HepG2 (cell line): ENCODE results near the gene SLC35G2. TPM values are rescaled to one million over a fixed set of nuclear protein-coding genes. Genes with fewer than 3 reads are reported as not detected.

Source experiments
- ATAC-seq: fragments of 200-7000 bp; cut with Tn5 transposase; 3 replicates; pipeline ENCODE4 v1.9.1; 2020; ENCODE audit warnings: mild to moderate bottlenecking, moderate library complexity
- Bru-seq: library from RNA; stranded (reverse); fragments of 400-500 nt; gene quantifications from one replicate; lab custom pipeline; 2021; lab: Mats Ljungman, UMichigan
- BruChase-seq, 2 experiments: library from RNA; stranded (reverse); fragments of 400-500 nt; gene quantifications; one replicate each; lab custom pipeline; 2021; lab: Mats Ljungman, UMichigan
- BruUV-seq: library from RNA; stranded (reverse); fragments of 400-500 nt; replicated peaks from 2 replicates; lab custom pipeline; 2021; lab: Mats Ljungman, UMichigan
- CTCF ChIA-PET: fragments of 300-600 bp; formaldehyde crosslinking; extraction: SDS; loops from one replicate; lab custom pipeline; 2021; ENCODE audit warnings: low total read pairs, inconsistent platforms, low intra/inter-chr PET ratio; lab: Yijun Ruan, JAX
- POLR2A ChIA-PET: fragments of 350-600 bp; sonication (Branson Sonifier 250); formaldehyde crosslinking; loops from one replicate; lab custom pipeline; 2020; ENCODE audit warnings: antibody characterized with exemption, inconsistent platforms; lab: Yijun Ruan, JAX
- DNase-seq: peaks from one replicate; pipeline ENCODE4 v3.0.0-alpha.2; 2015; ENCODE audit warnings: low spot score
- FAIRE-seq: peaks from 3 replicates; lab custom pipeline; 2011; peaks lifted over from hg19 to GRCh38; lab: Jason Lieb, UNC
- H2AFZ ChIP-seq: one replicate; pipeline ENCODE4 v1.6.1; 2011; ENCODE audit warnings: low read length, inconsistent platforms
- H3K27ac ChIP-seq: fragments of 300-600 bp; 3 replicates; pipeline ENCODE4 v1.8.0; 2011; ENCODE audit warnings: mixed run types, mild to moderate bottlenecking, mixed read lengths, low read length, inconsistent platforms; ENCODE audit not compliant: insufficient read depth; ENCODE audit errors: extremely low read length
- H3K27me3 ChIP-seq, 2 experiments: fragments of 200-600 bp in 1 of 2; 2 replicates in 1 of 2; 3 replicates in 1 of 2; pipeline versions ENCODE4 v1.6.0 to v1.8.0; 2011; ENCODE audit warnings: low read length in 2 of 2, mild to moderate bottlenecking in 2 of 2, moderate library complexity in 2 of 2, inconsistent platforms in 1 of 2; ENCODE audit not compliant: insufficient read depth in 2 of 2, control insufficient read depth in 1 of 2
- H3K36me3 ChIP-seq, 2 experiments: fragments of 200-600 bp in 1 of 2; replicated peaks in 1 of 2; 2 replicates in 1 of 2; 3 replicates in 1 of 2; pipeline versions ENCODE4 v1.5.1 to v1.8.0; 2011; ENCODE audit warnings: low read length in 2 of 2, inconsistent platforms in 1 of 2; ENCODE audit not compliant: insufficient read depth in 2 of 2, control insufficient read depth in 1 of 2
- H3K4me1 ChIP-seq: 2 replicates; pipeline ENCODE4 v1.5.1; 2012; ENCODE audit warnings: low read length, inconsistent platforms; ENCODE audit not compliant: insufficient read depth
- H3K4me2 ChIP-seq: 2 replicates; pipeline ENCODE4 v1.6.0; 2011; ENCODE audit warnings: low read depth, low read length, inconsistent platforms
- H3K4me3 ChIP-seq, 3 experiments: fragments of 200-600 bp in 1 of 3; sonication (generic), shearing (Covaris generic) in 1 of 3; replicated peaks in 1 of 3; 2 replicates each; pipeline ENCODE4 v1.5.1; 2011 to 2016; ENCODE audit warnings: low read length in 3 of 3, inconsistent platforms in 2 of 3, low read depth in 2 of 3, mild to moderate bottlenecking in 2 of 3, control low read depth in 1 of 3, mixed read lengths in 1 of 3; ENCODE audit not compliant: insufficient read depth in 1 of 3
- H3K79me2 ChIP-seq: one replicate; pipeline ENCODE4 v1.6.1; 2011; ENCODE audit warnings: low read length, inconsistent platforms; ENCODE audit not compliant: insufficient read depth
- H3K9ac ChIP-seq: 2 replicates; pipeline ENCODE4 v1.6.0; 2011; ENCODE audit warnings: mild to moderate bottlenecking, low read depth, low read length, inconsistent platforms; ENCODE audit not compliant: insufficient read depth
- H3K9me3 ChIP-seq: 2 replicates; pipeline ENCODE4 v1.5.1; 2012; ENCODE audit warnings: mild to moderate bottlenecking, low read length
- H4K20me1 ChIP-seq: 2 replicates; pipeline ENCODE4 v1.6.0; 2011; ENCODE audit warnings: inconsistent platforms, mild to moderate bottlenecking, low read length, moderate library complexity; ENCODE audit not compliant: insufficient read depth
- ATF3 ChIP-seq: sonication (generic); formaldehyde crosslinking; IDR thresholded peaks from 2 replicates; pipeline ENCODE4 v1.4.0; 2020; ENCODE audit warnings: missing genetic modification reagents
- GPN1 ChIP-seq: sonication (generic); formaldehyde crosslinking; IDR thresholded peaks from 2 replicates; pipeline ENCODE4 v1.5.1; 2020; ENCODE audit warnings: missing genetic modification reagents, borderline replicate concordance
- MXD3 ChIP-seq: IDR thresholded peaks from 2 replicates; pipeline ENCODE4 v1.6.1; 2016; ENCODE audit warnings: mild to moderate bottlenecking, missing biosample characterization, missing genetic modification reagents
- RXRB ChIP-seq: IDR thresholded peaks from 2 replicates; pipeline ENCODE4 v1.6.1; 2016; ENCODE audit warnings: borderline replicate concordance, missing genetic modification reagents, missing compliant biosample characterization
- ZHX2 ChIP-seq, 2 experiments: sonication (generic) in 1 of 2; formaldehyde crosslinking in 1 of 2; IDR thresholded peaks; 2 replicates each; pipeline versions ENCODE4 v1.6.1 to v1.9.0; 2014 to 2022; ENCODE audit warnings: antibody characterized with exemption in 1 of 2, borderline replicate concordance in 1 of 2, inconsistent platforms in 1 of 2, low read depth in 1 of 2, missing genetic modification reagents in 1 of 2
- ZNF496 ChIP-seq: sonication (generic); formaldehyde crosslinking; IDR thresholded peaks from 2 replicates; pipeline ENCODE4 v1.8.1; 2023; ENCODE audit warnings: mild to moderate bottlenecking, moderate library complexity, missing genetic modification reagents; ENCODE audit not compliant: insufficient replicate concordance
- ZNF615 ChIP-seq: sonication (generic); formaldehyde crosslinking; IDR thresholded peaks from 2 replicates; pipeline ENCODE4 v1.5.0; 2020; ENCODE audit warnings: mild to moderate bottlenecking, missing genetic modification reagents, borderline replicate concordance
- ZNF737 ChIP-seq: sonication (generic); formaldehyde crosslinking; IDR thresholded peaks from 2 replicates; pipeline ENCODE4 v1.5.0; 2020; ENCODE audit warnings: missing genetic modification reagents, mild to moderate bottlenecking, borderline replicate concordance
- ZNF761 ChIP-seq: sonication (generic); formaldehyde crosslinking; conservative IDR thresholded peaks from 2 replicates; pipeline ENCODE4 v1.4.0; 2020; ENCODE audit warnings: mild to moderate bottlenecking, missing genetic modification reagents
- WGBS: methylation state at CpG from one replicate; pipeline ENCODE4 v1.1.6; 2017; ENCODE audit warnings: low lambda C conversion rate; 5-methylcytosine and 5-hydroxymethylcytosine counted together
- in situ Hi-C: cut with HindIII; loops from 2 replicates; pipeline ENCODE4 v1.10.0; 2017; ENCODE audit warnings: low pct_unique_long_range_greater_than_20kb; ENCODE audit not compliant: extremely low pct_ligation_motif_present
- intact Hi-C: fragments of 100-400 bp; cut with micrococcal nuclease; formaldehyde crosslinking; loops from one replicate; pipeline ENCODE4 v1.10.0; 2022; ENCODE audit not compliant: unreplicated experiment
- long read RNA-seq, 2 experiments: library from RNA in 1 of 2; library from polyadenylated mRNA in 1 of 2; stranded (forward) in 1 of 2; unstranded in 1 of 2; transcript quantifications; one replicate each; pipeline ENCODE4 v2.0.0, GENCODE V29; 2019 to 2022
- polyA minus RNA-seq, 3 experiments: library from RNA; depleted of rRNA, polyadenylated mRNA; stranded (reverse); fragments of >200 nt; gene quantifications; 2 replicates each; pipeline ENCODE4 v1.2.3, GENCODE V29; 2011; ENCODE audit warnings: low replicate concordance in 1 of 3
- polyA plus RNA-seq, 8 experiments: library from polyadenylated mRNA; depleted of rRNA in 3 of 8; stranded (reverse) in 7 of 8; unstranded in 1 of 8; fragments of >200 nt; fragmentation: Illumina TruSeq in 4 of 8; extraction: Trizol in 4 of 8; gene quantifications; 2 replicates each; pipeline versions ENCODE4 v1.2.1 to v1.2.3, GENCODE V29; 2011 to 2016; ENCODE audit warnings: low read depth in 4 of 8, missing spikeins in 1 of 8, mixed read lengths in 1 of 8; ENCODE audit not compliant: insufficient read depth in 1 of 8
- total RNA-seq, 5 experiments: library from RNA; depleted of rRNA; stranded (reverse); fragments of >200 nt; fragmentation: Illumina TruSeq; extraction: Trizol; gene quantifications; 2 replicates each; pipeline ENCODE4 v1.2.3, GENCODE V29; 2016; ENCODE audit warnings: low read depth in 1 of 5

The SLC35G2 gene
- total RNA-seq (2016; rRNA removed; fragmentation: Illumina TruSeq; extraction: Trizol) (4.2 and 7.6 TPM in 2 replicates), polyA plus RNA-seq (2011; rRNA removed) (10.3 and 10.7 TPM in 2 replicates), polyA minus RNA-seq (2011; rRNA and poly(A)+ RNA removed; ENCODE audit: low replicate concordance) (5.3 and 12.2 TPM in 2 replicates), Bru-seq, nascent RNA (percentile 67 among the genes with signal in this experiment), BruChase-seq, experiment 1, labeled RNA remaining after a 6-hour chase (percentile 63 among the genes with signal in this experiment), BruChase-seq, experiment 2, labeled RNA remaining after a 2-hour chase (percentile 63 among the genes with signal in this experiment)
- 2.3 and 2.7 TPM in 2 replicates for total RNA-seq (2016; cell fraction: cytosol; rRNA removed; fragmentation: Illumina TruSeq; extraction: Trizol; ENCODE audit: low read depth)
- total RNA-seq (2016; cell fraction: insoluble cytoplasmic fraction; rRNA removed; fragmentation: Illumina TruSeq; extraction: Trizol) = 4.5 and 6.6 TPM in 2 replicates
- 5.0 and 5.3 TPM in 2 replicates for total RNA-seq (2016; cell fraction: membrane; rRNA removed; fragmentation: Illumina TruSeq; extraction: Trizol)
- 7.8 and 11.3 TPM in 2 replicates for total RNA-seq (2016; cell fraction: nucleus; rRNA removed; fragmentation: Illumina TruSeq; extraction: Trizol)
- 4.8 and 10.3 TPM in 2 replicates for polyA plus RNA-seq (2011; cell fraction: cytosol; rRNA removed)
- 8.3 and 11.0 TPM in 2 replicates for polyA plus RNA-seq (2011; cell fraction: nucleus; rRNA removed)
- 10.6 and 13.1 TPM in 2 replicates for polyA plus RNA-seq (2012)
- polyA plus RNA-seq (2016; cell fraction: cytosol; fragmentation: Illumina TruSeq; extraction: Trizol; ENCODE audit: low read depth) = 1.1 TPM in 2 replicates
- polyA plus RNA-seq (2016; cell fraction: insoluble cytoplasmic fraction; fragmentation: Illumina TruSeq; extraction: Trizol; ENCODE audit: low read depth) = 3.3 and 3.4 TPM in 2 replicates
- polyA plus RNA-seq (2016; cell fraction: membrane; fragmentation: Illumina TruSeq; extraction: Trizol; ENCODE audit: low read depth) = 1.4 and 1.9 TPM in 2 replicates
- 14.6 and 16.3 TPM in 2 replicates for polyA plus RNA-seq (2016; cell fraction: nucleus; fragmentation: Illumina TruSeq; extraction: Trizol; ENCODE audit: insufficient read depth, low read depth)
- 3.6 and 5.6 TPM in 2 replicates for polyA minus RNA-seq (2011; cell fraction: cytosol; rRNA and poly(A)+ RNA removed)
- polyA minus RNA-seq (2011; cell fraction: nucleus; rRNA and poly(A)+ RNA removed) = 8.5 and 9.3 TPM in 2 replicates
- long read RNA-seq, experiment 1, partial matches to known transcripts = 0 of 7 reads
- long read RNA-seq, experiment 1, other reads (novel, unspliced or antisense) = 2 of 7 reads
- long read RNA-seq, experiment 2, transcript SLC35G2-202 (2 exons, 2,060 nt) = major isoform, 15 of 30 reads
- long read RNA-seq, experiment 2, partial matches to known transcripts = 9 of 30 reads
- long read RNA-seq, experiment 2, other reads (novel, unspliced or antisense) = 5 of 30 reads

- Histone ChIP-seq H4K20me1 (peaks cover 5% of the 10 kb centered on the region), H3K4me2 (peak within 1 kb of the TSS; percentile 100), H3K9ac (peak within 1 kb of the TSS; percentile 80), H3K4me1 (peaks cover 31% of the 10 kb centered on the region), H3K79me2 (peaks cover 36% of the 10 kb centered on the region), H3K27me3 (no peaks in the 10 kb centered on the region), H2AFZ (peak within 1 kb of the TSS; percentile 88), H3K4me3 (peak within 1 kb of the TSS; percentile 72 to 81 (median 77)), H3K36me3 (no peaks in the 10 kb centered on the region), H3K27ac (peak within 1 kb of the TSS; percentile 71), H3K9me3 (no peaks in the 10 kb centered on the region)
- 3% methylated on average over 10 of the region's 60 CpGs for WGBS
- ATAC-seq (peak; percentile 83), DNase-seq (peak; percentile 55), FAIRE-seq (no peak)
- CTCF ChIA-PET = no interaction called here
- intact Hi-C loops (loop anchor here (1.0 kb wide), 1 partner anchor 43 kb away; the partner anchor contains the start of gene NCK1), in situ Hi-C loops (no loop called here)
- no TSS peak for BruUV-seq
- POLR2A ChIA-PET = interaction anchor here (1.0 to 1.2 kb wide), 2 partner anchors 43 to 67 kb away, joined by 6 to 7 read pairs; partner anchors contain the start of genes NCK1 and STAG1
- no peak for TF ChIP-seq ZNF615 (CRISPR knock-in tag)
- no peak for TF ChIP-seq GPN1 (CRISPR knock-in tag)
- no peak for TF ChIP-seq ATF3 (CRISPR knock-in tag)
- peak; percentile 40; the same call in 1 of the 2 replicates for TF ChIP-seq ZHX2 (IDR thresholded peaks at IDR 0.05; ENCODE audit: low read depth)
- no peak for TF ChIP-seq ZHX2 (CRISPR knock-in tag; IDR thresholded peaks at IDR 0.05; ENCODE audit: borderline replicate concordance)
- 0 out of 2 replicates have a peak, but pooled peaks have one; percentile 29 for TF ChIP-seq MXD3 (CRISPR knock-in tag)
- TF ChIP-seq ZNF496 (CRISPR knock-in tag) = no peak
- TF ChIP-seq ZNF737 (CRISPR knock-in tag) = 0 out of 2 replicates have a peak, but pooled peaks have one; percentile 78
- TF ChIP-seq ZNF761 (CRISPR knock-in tag) = 0 out of 2 replicates have a peak, but pooled peaks have one; percentile 55
- TF ChIP-seq RXRB (CRISPR knock-in tag) = no peak
Observed at GRCh38 chr3:136818769-136819391, at the start of gene SLC35G2. Gene SLC35G2, plus strand, starts transcription at chr3:136819126. Its CDS starts 35,335 bp downstream, at chr3:136854461.
